ENCODE measurements around the gene ASCL2.
A peak's percentile ranks its signal among the peaks of the same experiment; 100 is the strongest.

GRCh38 chr11:2269601-2270321 lies 627 bp downstream of the ASCL2 start:
- peak; percentile 45 for TF ChIP-seq CTCF (IDR thresholded peaks at IDR 0.05)
- TF ChIP-seq EZH2phosphoT487 (IDR thresholded peaks at IDR 0.05): peak; percentile 74
- no peak for TF ChIP-seq EZH2 (IDR thresholded peaks at IDR 0.05)
